Hepatocyte (in vitro differentiated cells): ENCODE measurements around the gene SULT1C3.

ENCODE experiments used
- EZH2 ChIP-seq: fragments of 200-600 bp; sonication (generic); IDR thresholded peaks from 2 replicates; pipeline ENCODE4 v1.6.1; 2016; ENCODE audit warnings: antibody characterized with exemption, mild to moderate bottlenecking, borderline replicate concordance
- EZH2phosphoT487 ChIP-seq: fragments of 200-600 bp; sonication (generic); IDR thresholded peaks from one replicate; pipeline ENCODE4 v1.6.1; 2018; ENCODE audit warnings: antibody characterized with exemption, mild to moderate bottlenecking, low read depth, moderate library complexity; ENCODE audit not compliant: unreplicated experiment, severe bottlenecking
- TF ChIP-seq, protein P1 (sequence below): fragments of 200-600 bp; sonication (generic); IDR thresholded peaks from 2 replicates; pipeline ENCODE4 v1.5.1; 2016; ENCODE audit warnings: antibody characterized with exemption, mild to moderate bottlenecking; ENCODE audit not compliant: poor library complexity

- TF ChIP-seq, protein P1, sequence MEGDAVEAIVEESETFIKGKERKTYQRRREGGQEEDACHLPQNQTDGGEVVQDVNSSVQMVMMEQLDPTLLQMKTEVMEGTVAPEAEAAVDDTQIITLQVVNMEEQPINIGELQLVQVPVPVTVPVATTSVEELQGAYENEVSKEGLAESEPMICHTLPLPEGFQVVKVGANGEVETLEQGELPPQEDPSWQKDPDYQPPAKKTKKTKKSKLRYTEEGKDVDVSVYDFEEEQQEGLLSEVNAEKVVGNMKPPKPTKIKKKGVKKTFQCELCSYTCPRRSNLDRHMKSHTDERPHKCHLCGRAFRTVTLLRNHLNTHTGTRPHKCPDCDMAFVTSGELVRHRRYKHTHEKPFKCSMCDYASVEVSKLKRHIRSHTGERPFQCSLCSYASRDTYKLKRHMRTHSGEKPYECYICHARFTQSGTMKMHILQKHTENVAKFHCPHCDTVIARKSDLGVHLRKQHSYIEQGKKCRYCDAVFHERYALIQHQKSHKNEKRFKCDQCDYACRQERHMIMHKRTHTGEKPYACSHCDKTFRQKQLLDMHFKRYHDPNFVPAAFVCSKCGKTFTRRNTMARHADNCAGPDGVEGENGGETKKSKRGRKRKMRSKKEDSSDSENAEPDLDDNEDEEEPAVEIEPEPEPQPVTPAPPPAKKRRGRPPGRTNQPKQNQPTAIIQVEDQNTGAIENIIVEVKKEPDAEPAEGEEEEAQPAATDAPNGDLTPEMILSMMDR = no peak
- TF ChIP-seq EZH2phosphoT487 (no peak), EZH2 (no peak)
These were observed 22.3 kb downstream of the SULT1C3 start for GRCh38 chr2:108262036-108262435.
